Activated B cell treated with CpG ODN at 0.5 μM for 24 hours (primary cell): ENCODE data around the gene PLAU. TPM values are rescaled to one million over a fixed set of nuclear protein-coding genes. Genes with fewer than 3 reads are reported as not detected.

ENCODE experiments used
- ATAC-seq: fragments of 200-7000 bp; cut with Tn5 transposase; one replicate; pipeline ENCODE4 v1.10.0; 2021; ENCODE audit warnings: low read depth, mild to moderate bottlenecking, moderate library complexity
- CTCF ChIA-PET: fragments of 350-600 bp; sonication (Branson Sonifier 250); formaldehyde crosslinking; loops from one replicate; lab custom pipeline; 2021; ENCODE audit warnings: antibody characterized with exemption; lab: Charles Lee
- POLR2A ChIA-PET: fragments of 350-600 bp; sonication (Branson Sonifier 250); formaldehyde crosslinking; loops from one replicate; lab custom pipeline; 2021; ENCODE audit warnings: antibody characterized with exemption; lab: Charles Lee
- DNase-seq: peaks from one replicate; pipeline ENCODE4 v3.0.0; 2022
- H3K27ac Mint-ChIP-seq: one replicate; pipeline ENCODE4 v1.8.0; 2020; ENCODE audit warnings: mixed read lengths
- H3K27me3 Mint-ChIP-seq: one replicate; pipeline ENCODE4 v1.8.0; 2021; ENCODE audit warnings: mixed read lengths
- H3K36me3 Mint-ChIP-seq: one replicate; pipeline ENCODE4 v1.8.0; 2021; ENCODE audit warnings: low read depth, mixed read lengths
- H3K4me1 Mint-ChIP-seq: one replicate; pipeline ENCODE4 v1.8.0; 2021; ENCODE audit warnings: mixed read lengths
- H3K4me3 Mint-ChIP-seq: one replicate; pipeline ENCODE4 v1.8.0; 2020; ENCODE audit warnings: mild to moderate bottlenecking, mixed read lengths
- H3K9me3 Mint-ChIP-seq: one replicate; pipeline ENCODE4 v1.8.0; 2020; ENCODE audit warnings: mixed read lengths
- intact Hi-C: fragments of 100-400 bp; cut with micrococcal nuclease; formaldehyde crosslinking; loops from one replicate; pipeline ENCODE4 v1.15.1; 2024
- total RNA-seq: library from RNA; stranded (reverse); gene quantifications from 2 replicates; pipeline ENCODE4 v1.2.3, GENCODE V29; 2022
- TF ChIP-seq, protein P1 (sequence below): fragments of 200-600 bp; IDR thresholded peaks from one replicate; pipeline ENCODE4 v1.8.0; 2022; ENCODE audit warnings: antibody characterized with exemption, mild to moderate bottlenecking

The PLAU gene
- total RNA-seq, 1 donor from 2014 or later = not detected

DNA sequence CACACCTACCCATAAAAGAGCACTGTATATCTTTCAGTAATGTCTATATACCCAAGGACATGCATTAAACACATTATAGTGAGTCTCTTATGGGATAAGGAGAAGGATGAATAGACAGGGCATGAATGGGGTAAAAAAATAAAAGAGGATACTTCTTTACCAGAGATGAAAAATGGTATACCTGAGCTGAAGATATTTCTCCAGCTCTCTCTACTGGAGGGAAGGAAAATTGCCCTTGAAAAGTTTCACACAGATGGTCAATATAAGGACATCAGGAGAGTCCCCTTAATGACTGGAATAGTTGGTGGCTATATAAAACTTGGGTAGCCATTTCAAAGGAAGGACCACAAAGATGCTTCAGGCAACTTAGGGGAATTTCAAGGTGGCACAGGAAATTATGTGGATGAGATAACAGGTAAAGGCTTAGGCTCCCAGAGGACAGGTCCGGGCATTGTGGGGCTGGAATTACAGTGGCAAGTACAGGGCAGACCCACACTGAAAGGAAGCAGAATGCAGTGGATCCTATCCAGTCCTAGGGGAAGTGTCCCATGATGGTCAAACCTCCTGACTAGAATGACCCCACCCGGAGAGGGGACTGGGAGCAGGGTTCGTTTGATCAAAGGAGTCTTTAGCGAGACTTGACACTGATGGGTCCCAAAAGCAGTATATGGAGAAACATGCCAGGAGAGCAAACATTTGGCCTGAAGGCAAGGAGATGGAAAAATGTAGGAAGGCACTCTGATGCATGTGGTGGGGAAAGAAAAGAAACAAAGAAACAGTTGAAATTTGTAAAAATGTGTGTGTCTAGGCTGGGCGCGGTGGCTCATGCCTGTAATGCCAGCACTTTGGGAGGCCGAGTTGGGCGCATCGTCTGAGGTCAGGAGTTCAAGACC lies 35.6 kb downstream of the PLAU start:
- CTCF ChIA-PET = interaction anchor here (1.1 to 1.4 kb wide), 3 partner anchors 11 to 135 kb away, joined by 3 read pairs; no protein-coding TSS in a partner anchor
- intact Hi-C loops = no loop called here
- no peak overlapping the region for H3K4me3 Mint-ChIP-seq
- peaks cover 2% of the 10 kb centered on the region for H3K27me3 Mint-ChIP-seq
- no peak for ATAC-seq
- TF ChIP-seq, protein P1, sequence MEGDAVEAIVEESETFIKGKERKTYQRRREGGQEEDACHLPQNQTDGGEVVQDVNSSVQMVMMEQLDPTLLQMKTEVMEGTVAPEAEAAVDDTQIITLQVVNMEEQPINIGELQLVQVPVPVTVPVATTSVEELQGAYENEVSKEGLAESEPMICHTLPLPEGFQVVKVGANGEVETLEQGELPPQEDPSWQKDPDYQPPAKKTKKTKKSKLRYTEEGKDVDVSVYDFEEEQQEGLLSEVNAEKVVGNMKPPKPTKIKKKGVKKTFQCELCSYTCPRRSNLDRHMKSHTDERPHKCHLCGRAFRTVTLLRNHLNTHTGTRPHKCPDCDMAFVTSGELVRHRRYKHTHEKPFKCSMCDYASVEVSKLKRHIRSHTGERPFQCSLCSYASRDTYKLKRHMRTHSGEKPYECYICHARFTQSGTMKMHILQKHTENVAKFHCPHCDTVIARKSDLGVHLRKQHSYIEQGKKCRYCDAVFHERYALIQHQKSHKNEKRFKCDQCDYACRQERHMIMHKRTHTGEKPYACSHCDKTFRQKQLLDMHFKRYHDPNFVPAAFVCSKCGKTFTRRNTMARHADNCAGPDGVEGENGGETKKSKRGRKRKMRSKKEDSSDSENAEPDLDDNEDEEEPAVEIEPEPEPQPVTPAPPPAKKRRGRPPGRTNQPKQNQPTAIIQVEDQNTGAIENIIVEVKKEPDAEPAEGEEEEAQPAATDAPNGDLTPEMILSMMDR = no peak
- H3K27ac Mint-ChIP-seq = no peak overlapping the region
- H3K4me1 Mint-ChIP-seq = no peaks in the 10 kb centered on the region
- no peaks in the 10 kb centered on the region for H3K9me3 Mint-ChIP-seq
- POLR2A ChIA-PET = interaction anchor here (0.6 to 2.0 kb wide), 2 partner anchors 10 to 111 kb away, joined by 3 to 4 read pairs; no protein-coding TSS in a partner anchor
- H3K36me3 Mint-ChIP-seq = no peaks in the 10 kb centered on the region
- no peak for DNase-seq

DNA sequence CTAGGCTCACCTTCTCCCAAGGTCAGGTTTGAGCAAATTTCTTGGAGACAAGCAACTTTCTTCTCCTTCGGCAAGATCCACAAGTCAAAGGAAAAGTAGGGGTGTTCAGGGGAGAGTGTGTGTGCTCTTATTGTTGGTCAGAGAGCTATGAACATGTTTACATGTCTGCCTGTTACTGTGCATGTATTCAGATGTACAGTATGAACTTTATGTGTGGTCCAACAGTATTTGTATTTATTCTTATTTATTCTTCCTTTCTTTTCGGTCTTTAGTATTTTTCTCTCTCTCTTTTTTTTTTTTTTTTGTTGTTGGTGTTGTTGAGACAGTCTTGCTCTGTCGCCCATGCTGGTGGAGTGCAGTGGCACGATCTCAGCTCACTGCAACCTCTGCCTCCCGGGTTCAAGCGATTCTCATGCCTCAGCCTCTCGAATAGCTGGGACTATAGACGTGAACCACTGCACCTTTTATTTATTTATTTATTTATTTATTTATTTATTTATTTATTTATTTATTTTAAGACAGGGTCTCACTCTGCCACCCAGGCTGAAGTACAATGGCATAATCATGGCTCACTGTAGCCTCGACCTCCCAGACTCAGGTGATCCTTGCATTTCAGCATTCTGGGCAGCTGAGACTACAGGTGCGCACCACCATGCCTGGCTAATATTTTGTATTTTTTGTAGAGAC lies 38.2 kb downstream of the PLAU start:
- ChIA-PET POLR2A (interaction anchor here (0.7 kb wide), 1 partner anchor 22 kb away, joined by 3 read pairs; no protein-coding TSS in a partner anchor), CTCF (interaction anchor here (1.1 kb wide), 1 partner anchor 9 kb away, joined by 4 read pairs; no protein-coding TSS in a partner anchor)
- ATAC-seq (no peak), DNase-seq (no peak)
- Mint-ChIP-seq H3K4me1 (peaks cover 3% of the 10 kb centered on the region), H3K27me3 (no peaks in the 10 kb centered on the region), H3K27ac (no peak overlapping the region), H3K36me3 (no peaks in the 10 kb centered on the region), H3K4me3 (no peak overlapping the region), H3K9me3 (no peaks in the 10 kb centered on the region)
- intact Hi-C loops = no loop called here
- TF ChIP-seq, protein P1 = no peak

DNA sequence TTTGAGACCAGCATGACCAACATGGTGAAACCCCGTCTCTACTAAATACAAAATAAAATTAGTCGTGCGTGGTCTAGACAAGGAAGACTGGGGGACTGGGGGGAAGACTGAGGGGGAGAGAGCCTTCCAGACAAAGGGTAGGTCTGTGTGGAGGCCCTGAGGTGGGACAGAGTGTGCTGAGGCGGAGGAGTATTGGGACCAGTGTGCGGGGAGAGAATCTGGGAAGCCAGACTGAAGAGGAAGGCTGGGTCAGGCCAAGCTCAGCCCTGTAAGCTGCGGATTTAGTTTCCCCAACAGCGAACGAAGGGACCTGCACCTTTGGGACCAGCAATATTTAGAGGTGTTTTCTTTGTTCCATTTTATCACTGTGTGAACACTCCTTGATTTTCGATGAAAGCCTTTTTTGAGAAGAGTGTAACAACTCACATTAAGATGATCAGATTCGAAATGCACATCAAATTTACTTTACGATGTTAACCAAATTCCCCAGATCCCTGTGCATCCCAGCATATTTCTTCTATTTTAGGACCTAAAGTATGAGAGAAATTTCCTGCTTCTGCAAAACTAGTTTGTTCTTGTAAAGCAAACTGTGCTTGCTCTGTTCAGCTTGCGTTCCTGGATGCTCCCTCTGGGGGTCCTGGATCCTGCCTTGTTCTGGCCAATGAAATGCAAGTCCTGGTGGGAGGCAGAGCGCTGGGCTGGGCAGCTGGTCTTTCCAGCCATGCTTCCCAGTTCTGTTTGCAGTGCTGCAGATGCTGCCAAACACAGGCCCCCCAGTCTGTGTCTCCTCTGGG lies 39.4 kb downstream of the PLAU start:
- CTCF ChIA-PET = interaction anchor here (0.6 kb wide), 1 partner anchor 183 kb away, joined by 3 read pairs; no protein-coding TSS in a partner anchor
- Mint-ChIP-seq H3K27me3 (no peaks in the 10 kb centered on the region), H3K27ac (no peak overlapping the region), H3K9me3 (no peaks in the 10 kb centered on the region), H3K4me3 (no peak overlapping the region), H3K36me3 (no peaks in the 10 kb centered on the region), H3K4me1 (peaks cover 4% of the 10 kb centered on the region)
- POLR2A ChIA-PET = no interaction called here
- ATAC-seq (no peak), DNase-seq (no peak)
- intact Hi-C loops = no loop called here
- TF ChIP-seq, protein P1 = no peak

DNA sequence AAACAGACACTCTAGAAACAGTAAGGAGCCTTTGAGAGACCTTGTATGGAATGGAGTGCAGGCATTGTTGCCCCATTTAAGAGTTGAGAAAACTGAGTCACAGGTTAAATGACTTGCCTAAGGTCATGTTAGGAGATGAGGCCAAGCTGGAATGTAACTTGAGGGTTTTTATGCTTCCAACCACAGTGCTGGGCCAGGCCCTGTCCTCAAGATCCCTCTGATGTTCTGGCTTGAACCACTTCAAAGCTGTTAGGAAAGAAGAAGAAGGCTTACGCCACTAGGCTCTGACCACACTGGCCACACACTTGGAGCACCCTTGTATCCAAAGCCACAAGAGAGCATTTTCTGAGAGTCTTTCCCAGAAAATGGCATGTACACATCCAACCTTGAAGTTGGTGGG lies 42.7 kb downstream of the PLAU start:
- DNase-seq (no peak), ATAC-seq (no peak)
- TF ChIP-seq, protein P1 = no peak
- H3K4me3 Mint-ChIP-seq = no peak overlapping the region
- ChIA-PET CTCF (interaction anchor here (1.5 kb wide), 1 partner anchor 13 kb away, joined by 8 read pairs; no protein-coding TSS in a partner anchor), POLR2A (interaction anchor here (1.1 kb wide), 1 partner anchor 223 kb away, joined by 3 read pairs; no protein-coding TSS in a partner anchor)
- intact Hi-C loops = no loop called here
- H3K27me3 Mint-ChIP-seq = no peaks in the 10 kb centered on the region
- H3K27ac Mint-ChIP-seq = peak overlapping the region; percentile 10
- H3K36me3 Mint-ChIP-seq = no peaks in the 10 kb centered on the region
- peaks cover 30% of the 10 kb centered on the region for H3K4me1 Mint-ChIP-seq
- H3K9me3 Mint-ChIP-seq = no peaks in the 10 kb centered on the region
